Fibroblast of skin of right biceps (primary cell): ENCODE data around the gene LMTK3.
A peak's percentile ranks its signal among the peaks of the same experiment; 100 is the strongest.

Source experiments
- DNase-seq: peaks from one replicate; pipeline ENCODE4 v3.0.0-alpha.2; 2013

LMTK3 gene

DNA sequence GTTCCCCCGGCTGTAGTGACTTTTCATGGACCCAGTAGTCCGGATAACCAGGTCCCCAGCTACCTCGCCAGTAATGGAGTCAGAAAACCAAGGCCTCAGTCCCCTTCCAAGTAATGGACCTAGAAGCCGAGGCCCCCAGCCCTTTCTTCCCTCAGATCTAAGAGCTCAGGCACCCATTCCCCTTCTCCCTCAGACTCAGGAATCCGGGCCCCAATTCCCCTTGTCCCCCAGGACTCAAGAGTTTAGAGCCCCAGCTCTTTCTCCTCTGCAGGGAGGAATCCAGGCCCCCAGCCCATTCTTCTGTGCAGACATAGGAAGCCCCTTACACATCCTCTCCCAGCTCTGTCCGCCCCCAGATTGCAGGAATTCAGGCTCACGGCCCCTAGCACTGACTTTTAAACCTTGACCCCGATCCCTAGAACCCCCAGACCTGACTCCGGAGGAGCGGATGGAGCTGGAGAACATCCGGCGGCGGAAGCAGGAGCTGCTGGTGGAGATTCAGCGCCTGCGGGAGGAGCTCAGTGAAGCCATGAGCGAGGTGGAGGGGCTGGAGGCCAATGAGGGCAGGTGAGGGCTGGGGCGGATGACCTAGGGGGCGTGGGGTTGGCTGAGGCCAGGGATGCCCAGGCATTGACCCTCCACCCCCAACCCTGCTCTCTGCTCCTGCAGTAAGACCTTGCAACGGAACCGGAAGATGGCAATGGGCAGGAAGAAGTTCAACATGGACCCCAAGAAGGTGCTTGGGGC, 41.5 kb downstream of the LMTK3 start:
- DNase-seq = no peak

DNA sequence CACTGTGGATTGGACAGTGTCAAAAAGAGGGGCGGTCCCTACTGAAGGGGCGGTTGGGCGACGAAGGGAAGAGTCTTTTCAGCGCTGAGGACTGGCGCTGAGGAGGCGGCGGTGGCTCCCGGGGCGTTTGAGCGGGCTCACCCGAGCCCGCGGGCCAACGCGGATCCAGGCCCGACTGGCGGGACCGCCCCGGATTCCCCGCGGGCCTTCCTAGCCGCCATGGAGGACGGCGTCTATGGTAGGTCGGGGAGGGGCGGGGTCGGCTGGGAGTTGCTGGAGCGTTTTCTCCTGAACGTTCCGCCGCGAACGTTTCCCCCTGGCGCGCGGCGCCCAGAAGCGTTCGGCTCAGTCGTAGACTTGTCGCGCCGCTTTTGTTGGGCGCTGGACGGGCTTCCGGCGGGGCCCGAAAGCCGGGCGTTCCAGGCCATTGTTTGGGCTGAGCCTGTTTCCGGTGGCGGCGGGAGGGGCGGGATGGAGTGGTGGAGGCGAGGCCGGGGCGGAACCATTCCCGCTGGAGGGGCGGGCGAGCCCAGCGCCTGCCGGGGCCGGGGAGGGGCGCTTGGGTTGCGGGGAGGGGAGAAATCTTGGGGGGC, 42.2 kb downstream of the LMTK3 start, which contains the start of gene CYTH2:
CYTH2 (plus strand) TSS at position 81 of the 593 bp plus-strand sequence; CDS start at position 220, 139 bp downstream.
- peak; percentile 87 for DNase-seq

DNA sequence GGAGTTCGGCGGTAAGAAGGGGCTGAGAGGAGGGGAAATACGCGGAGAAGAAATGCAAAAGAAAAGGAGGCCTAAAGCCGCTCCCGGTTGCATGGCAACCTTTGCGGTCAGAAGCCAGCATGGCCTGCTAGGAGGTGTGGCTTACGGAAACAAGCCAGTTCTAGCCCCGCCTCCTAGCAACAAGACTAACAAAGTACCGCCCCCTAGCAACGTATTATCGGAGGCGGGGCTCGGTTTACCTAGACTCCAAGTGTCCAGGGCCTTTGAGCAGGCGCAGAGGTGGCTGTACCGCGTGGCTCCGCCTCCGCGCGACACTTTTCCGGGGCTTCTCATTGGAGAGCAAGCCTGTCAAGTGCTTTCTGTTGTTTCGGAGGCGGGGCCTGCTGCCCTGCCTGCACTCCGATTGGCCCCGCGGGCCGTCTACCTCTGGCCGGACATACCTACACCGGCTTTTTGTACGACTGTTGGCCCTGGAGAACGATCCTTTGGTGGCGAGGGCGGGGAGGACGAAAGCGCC, 42.8 kb downstream of the LMTK3 start:
- peak; percentile 100 for DNase-seq

DNA sequence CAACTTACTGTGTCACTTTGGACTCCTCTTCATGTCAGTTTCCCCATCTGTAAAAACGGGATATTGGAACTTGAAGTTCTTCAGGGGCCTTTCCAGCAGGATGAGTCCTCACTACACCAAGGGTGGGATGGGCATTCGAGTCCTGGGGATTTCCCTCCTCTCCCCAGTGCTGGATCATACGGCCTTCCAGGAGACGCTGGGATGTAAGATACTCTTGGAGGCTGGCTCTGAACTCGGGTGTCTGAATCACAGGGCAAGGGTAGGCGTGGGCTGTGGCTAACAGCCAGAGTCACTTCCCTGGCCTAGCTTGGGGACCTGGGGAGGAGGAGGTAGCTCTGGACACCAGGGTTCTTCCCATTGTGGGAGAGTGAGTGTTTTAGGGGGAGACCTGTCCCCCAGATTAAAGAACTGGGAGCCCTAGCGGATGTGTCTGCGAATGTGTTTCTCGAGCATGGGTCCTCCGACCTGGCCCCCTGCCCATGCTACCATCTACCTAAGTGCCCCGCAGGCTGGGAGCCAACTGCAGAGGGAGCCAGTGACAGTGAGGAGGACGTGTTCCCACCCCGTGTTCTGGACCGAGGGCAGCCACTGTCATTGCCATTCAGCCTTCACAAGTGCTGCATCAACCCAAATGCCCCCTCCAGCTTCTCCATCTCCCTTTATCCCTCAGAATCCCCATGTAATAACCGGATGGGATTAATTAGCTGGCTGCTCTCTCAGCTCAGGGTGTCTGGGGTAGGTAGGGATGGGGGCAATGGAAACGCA, 44.9 kb downstream of the LMTK3 start:
- DNase-seq = peak; percentile 31

DNA sequence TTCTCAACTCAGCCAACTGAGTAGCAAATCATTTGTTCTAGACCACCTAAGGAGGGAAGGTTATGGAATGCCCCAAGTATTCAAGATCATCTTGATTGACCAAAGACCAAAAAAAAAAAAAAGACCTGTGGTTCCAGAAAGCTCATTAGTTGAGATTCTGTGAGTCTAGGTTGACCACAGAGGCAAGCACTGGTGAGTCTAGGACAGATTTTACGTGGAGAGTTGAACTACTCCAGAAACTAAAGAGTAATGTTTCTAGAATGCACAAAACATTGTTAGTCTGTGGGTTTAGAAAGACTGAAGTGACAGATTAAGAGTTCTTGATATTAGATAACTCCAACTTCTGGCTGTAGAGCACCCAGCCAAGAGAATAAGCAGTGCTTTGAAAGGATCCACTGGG, 46.4 kb downstream of the LMTK3 start:
- no peak for DNase-seq

DNA sequence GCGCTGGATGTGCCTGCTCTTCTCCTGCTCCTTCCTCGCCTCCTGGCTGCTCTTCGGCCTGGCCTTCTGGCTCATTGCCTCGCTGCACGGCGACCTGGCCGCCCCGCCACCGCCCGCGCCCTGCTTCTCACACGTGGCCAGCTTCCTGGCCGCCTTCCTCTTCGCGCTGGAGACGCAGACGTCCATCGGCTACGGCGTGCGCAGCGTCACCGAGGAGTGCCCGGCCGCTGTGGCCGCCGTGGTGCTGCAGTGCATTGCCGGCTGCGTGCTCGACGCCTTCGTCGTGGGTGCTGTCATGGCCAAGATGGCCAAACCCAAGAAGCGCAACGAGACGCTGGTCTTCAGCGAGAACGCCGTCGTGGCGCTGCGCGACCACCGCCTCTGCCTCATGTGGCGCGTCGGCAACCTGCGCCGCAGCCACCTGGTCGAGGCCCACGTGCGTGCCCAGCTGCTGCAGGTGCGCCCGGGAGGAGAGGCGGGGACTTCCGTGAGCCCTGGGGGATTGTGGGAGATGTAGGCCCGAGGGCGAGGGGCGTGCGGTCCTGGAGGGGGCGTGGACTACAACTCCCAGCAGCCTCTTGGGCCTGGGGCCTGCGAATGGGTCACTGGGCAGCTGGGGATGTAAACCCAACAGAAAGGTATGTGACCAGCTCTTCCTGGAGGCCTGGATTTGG, 49.5 kb downstream of the LMTK3 start:
- peak; percentile 23 for DNase-seq

DNA sequence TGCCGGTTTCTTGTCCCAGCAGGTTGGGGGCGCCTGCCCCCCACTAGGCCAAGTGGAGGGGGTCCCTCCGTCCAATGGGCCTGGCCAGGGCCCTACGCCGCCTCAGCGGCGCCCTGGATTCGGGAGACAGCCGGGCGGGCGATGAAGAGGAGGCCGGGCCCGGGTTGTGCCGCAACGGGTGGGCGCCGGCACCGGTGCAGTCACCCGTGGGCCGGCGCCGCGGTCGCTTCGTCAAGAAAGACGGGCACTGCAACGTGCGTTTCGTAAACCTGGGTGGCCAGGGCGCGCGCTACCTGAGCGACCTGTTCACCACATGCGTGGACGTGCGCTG, 50.0 kb downstream of the LMTK3 start:
- DNase-seq = no peak

DNA sequence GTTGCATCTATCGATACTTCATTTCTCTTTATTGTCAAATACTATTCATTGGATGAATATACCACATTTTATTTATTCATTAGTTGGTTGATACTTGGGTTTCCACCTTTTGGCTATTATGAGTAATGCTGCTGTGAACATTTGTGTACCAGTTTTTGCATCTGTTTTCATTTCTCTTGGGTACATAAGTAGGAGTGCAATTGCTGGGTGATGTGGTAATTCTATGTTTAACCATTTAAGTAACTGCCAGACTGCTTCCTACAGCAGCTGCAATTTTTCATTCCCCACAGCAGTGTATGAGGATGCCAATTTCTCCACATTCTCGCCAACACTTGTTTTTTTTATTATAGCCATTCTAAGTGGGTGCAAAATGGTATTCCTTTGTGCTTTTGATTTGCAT, 53.6 kb downstream of the LMTK3 start:
- DNase-seq = no peak

DNA sequence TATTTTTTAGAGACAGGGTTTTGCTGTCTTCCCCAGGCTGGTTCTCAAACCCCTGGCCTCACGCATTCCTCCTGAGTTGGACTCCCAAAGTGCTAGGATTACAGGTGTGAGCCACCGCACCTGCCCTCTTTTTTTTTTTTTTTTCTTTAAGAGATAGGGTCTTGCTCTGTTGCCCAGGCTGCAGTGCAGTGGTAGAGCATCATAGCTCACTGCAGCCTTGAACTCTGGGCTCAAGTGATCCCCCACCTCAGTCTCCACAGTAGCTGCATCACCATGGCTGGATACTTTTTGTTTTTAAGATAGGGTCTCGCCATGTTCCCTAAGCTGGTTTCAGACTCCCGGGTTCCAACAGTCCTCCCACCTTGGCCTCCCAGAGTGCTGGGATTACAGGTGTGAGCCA, 54.8 kb downstream of the LMTK3 start:
- no peak for DNase-seq

DNA sequence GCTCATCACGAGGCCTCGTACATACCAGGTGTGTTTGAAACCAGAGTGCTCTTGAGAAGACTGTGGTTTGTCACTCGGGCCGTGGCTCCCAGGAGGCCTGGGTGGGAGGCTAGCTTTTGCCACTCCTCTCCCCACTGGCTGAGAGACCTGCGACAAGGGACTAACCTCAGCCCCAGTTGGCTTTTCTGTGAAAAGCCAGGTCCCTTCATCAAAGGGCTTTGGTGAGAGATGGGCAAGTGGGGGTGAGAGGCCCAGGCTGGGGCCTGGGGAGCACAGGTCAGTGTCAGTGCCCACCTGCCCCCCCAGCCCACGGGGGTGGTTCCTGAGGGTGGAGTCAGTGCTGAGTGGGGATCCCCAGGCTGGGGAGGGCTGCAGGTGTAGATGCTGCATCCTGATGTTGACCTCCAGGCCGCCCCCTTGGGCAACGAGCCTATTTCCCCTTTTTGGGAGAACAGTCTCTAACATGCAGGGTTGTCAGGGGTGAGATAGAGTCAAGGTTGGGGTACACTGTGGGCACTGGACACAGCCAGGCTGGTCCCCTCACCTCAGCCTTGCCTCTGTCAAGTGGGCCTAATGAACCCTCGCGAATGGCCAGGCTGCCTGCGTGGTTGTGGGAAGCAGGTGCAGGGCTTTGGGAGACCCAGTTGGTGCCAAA, 55.6 kb downstream of the LMTK3 start:
- no peak for DNase-seq

DNA sequence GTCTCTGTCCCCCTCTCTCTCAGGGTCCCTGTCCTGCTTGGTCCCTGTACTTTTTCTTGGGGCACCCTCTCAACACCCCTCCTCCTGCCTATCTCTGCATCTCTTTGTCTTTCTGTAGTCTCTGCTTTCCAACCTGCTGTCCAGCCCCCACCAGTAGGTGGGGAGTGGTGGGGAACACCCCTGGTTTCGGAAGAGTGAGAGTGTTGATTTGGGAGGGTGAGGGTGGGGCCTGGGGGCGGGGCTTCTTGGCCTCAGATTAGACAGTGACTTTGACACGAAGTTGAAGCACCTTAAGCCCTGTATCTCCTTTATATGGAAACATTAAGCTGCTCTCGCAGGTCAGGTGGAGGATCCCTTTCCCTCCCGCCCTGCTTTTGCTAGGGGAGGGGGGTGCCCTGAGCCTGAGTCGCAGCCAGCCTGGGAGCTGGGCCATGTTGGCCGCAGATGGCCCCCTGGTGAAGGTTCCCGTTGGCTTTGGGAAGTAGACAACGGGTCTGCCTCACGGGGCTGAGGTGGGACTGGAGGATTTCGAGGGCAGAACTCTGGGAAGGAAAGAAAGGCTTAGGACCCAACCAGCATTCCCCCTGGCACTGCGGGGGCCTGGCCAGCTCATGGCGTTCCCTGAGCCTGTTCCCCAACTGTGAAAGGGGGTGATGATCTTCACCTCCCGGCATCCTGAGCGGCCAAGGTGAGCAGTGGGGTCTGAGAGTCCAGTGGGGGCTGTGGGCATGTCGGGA, 56.3 kb downstream of the LMTK3 start, which contains the start of gene KCNJ14:
KCNJ14 (plus strand) TSS at position 404 of the 737 bp plus-strand sequence. CDS start 6,151 bp downstream, outside the sequence.
- no peak for DNase-seq

DNA sequence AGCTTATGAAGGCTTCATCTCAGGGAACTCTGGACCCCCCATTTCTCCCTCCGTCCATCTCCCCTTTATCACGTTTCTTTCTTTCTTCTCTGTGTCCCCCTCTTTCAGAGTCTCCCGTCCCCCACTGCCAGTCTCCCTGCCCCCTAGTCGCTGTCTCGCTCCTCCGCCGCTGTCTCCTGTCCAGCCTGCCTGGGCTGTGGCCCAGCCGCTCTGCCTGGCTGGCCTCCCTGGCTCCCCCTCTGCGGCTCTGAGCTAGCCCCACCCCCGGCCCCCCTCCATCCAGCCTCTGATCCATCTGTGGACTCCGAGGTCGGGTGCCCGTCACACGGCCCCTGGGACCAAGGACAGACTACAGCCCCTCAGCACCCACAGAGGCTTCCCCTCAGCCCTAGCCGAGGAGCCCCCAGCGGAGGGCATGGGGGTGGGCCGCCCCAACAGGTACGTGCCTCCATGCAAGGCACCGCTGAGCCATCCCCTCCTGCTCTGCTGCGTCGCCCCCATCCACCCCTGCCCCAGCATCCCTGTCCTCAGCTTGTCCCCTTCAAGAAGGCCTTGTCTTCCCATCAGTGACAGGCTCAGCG, 57.4 kb downstream of the LMTK3 start:
- no peak for DNase-seq

DNA sequence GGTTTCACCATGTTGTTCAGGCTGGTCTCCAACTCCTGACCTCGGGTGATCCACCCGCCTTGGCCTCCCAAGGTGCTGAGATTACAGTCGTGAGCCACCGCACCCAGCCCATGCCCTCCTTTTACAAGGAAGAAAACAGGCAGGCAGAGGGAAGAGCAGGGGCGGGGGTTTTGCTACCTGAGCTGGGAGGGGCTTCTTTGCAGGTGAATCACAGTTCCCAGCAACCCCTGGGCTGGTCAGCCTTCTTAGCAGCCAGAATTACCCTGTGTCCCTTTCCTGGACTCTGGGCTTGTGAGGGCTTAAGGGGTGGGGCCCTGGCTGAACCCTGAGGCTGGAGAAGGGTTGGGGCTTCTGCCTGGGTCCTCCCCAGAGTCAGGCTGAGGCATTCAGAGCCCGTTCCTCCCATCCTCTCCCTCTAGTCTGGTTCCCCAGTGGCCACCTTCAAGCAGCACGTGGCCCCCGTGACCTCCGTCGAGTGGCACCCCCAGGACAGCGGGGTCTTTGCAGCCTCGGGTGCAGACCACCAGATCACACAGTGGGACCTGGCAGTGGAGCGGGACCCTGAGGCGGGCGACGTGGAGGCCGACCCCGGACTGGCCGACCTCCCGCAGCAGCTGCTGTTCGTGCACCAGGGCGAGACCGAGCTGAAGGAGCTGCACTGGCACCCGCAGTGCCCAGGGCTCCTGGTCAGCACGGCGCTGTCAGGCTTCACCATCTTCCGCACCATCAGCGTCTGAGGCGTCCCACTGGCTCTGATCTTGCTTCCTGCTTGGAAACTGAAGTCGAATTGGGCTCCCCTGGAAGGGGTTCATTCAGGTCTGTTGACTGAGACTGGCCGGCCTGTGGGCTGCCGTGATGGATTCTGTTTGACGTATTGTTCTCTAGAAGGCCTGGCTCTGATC, 59.1 kb downstream of the LMTK3 start:
- DNase-seq = no peak

DNA sequence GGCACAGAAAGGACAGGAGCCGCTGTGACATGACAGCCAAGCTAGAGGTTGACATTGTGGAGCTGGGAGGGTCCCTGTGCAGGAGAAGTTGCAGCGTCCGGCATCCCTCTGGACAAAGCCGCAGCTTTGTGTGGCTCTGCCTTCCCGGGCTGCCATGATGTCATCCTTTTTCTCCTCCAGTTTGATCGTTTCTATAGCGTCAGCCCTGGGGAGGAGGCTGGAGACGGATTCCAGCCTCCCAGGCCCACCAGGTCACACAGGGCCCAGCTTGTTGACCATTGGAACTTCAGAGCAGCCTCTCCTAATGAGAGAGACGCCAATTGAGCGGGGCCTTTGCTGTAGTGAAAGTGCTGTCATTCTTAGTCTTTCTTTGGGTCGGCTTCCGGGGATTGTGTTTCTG, 60.0 kb downstream of the LMTK3 start:
- DNase-seq = no peak

DNA sequence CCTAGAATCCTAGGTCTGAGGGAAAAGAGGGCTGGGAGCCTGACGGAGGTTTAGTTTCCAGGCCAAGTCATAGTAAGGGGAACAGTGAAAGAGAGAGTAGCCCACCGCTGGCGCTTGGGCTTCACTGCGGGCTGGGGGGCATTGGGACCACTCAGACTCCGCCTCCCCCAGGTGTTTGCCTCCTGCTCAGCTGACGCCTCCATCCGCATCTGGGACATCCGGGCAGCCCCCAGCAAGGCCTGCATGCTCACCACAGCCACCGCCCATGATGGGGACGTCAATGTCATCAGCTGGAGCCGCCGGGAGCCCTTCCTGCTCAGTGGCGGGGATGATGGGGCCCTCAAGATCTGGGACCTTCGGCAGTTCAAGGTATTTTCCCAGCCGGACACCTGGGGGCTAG, 60.8 kb downstream of the LMTK3 start:
- no peak for DNase-seq

DNA sequence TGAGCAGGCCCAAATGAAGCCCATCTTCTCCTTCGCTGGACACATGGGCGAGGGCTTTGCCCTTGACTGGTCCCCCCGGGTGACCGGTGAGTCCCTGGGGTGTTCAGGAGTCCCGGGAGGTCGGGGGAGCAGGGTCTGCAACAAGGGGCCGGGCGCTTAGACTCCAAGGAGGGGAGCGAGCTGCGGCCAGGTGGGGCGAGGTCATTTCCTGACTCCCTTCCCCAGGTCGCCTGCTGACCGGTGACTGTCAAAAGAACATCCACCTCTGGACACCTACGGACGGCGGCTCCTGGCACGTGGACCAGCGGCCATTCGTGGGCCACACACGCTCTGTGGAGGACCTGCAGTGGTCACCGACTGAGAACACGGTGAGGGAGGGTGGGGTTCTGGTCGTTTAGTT, 61.2 kb downstream of the LMTK3 start:
- DNase-seq = no peak

DNA sequence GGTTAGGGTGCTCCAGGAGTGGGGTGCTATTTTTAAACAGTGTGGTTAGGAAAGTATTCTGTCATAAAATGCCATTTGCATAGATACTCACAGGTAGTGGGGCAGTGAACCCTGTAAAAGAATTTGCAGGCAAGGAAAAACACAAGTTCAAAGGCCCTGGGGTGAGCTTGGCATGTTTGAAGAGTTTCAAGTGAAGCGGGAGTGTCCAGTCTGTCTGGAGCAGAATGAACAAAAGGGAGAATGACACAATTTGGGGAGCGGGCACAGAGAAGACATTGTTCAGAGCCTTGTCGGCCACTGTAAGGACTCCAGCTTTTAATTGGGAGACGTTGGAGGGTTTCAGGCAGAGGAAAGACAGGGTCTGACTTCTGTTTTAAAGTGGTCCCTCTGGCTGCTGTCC, 63.1 kb downstream of the LMTK3 start:
- no peak for DNase-seq

DNA sequence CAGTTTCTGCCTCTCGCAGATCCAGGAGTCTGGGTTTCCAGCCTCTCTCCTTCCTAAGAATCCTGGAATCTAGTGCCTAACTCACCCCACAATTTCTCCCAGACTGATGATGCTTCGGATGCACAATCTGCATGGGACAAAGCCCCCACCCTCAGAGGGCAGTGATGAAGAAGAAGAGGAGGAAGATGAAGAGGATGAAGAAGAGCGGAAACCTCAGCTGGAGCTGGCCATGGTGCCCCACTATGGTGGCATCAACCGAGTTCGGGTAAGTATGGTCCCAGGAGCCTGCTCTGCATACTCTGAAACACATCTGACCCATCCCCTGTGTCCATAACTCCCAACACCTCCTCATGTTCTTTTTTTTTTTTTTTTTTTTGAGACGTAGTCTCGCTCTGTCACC, 65.1 kb downstream of the LMTK3 start:
- no peak for DNase-seq

DNA sequence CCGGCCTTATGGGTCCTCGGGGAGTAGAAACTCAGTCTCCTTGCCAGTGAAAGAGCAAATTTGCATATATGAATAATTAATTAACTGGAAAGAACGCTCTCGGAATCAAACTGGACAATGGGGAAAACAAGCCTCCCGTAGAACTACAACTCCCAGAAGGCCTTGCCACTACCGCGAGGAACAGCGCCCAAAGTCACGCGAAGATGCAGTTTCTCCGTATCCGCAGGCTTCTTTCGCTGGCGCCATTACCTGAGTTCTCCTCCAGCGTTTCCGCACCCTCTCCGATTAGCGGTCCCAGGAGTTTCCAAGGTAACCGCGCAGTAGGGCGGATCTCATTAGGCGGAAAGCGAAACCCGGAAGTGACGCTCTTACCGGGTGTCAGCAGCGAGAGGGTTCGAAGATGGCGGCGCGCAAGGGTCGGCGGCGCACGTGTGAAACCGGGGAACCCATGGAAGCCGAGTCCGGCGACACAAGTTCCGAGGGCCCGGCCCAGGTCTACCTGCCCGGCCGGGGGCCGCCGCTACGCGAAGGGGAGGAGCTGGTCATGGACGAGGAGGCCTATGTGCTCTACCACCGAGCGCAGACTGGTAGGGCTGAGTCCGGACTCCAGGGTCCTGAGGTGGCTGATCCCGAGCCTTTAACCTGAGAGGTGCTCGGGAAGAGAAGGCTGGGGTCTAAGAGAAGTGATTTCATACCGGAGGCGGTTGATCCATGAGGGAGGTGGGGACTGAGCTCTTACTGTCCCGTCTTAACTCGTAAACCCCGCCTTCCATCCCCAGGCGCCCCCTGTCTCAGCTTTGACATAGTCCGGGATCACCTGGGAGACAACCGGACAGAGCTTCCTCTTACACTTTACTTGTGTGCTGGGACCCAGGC, 65.8 kb downstream of the LMTK3 start, which contains the start of gene GRWD1:
GRWD1 (plus strand) TSS at position 378 of the 876 bp plus-strand sequence; CDS start at position 401, 23 bp downstream.
- peak; percentile 97 for DNase-seq
